ENCODE measurements around the gene GRHPR. TPM values are rescaled to one million over a fixed set of nuclear protein-coding genes. Genes with fewer than 3 reads are reported as not detected.
A peak's percentile ranks its signal among the peaks of the same experiment; 100 is the strongest.

The GRHPR gene
- total and polyA plus RNA-seq, 4 donors, result 125 to 524 (median 294) TPM

DNA sequence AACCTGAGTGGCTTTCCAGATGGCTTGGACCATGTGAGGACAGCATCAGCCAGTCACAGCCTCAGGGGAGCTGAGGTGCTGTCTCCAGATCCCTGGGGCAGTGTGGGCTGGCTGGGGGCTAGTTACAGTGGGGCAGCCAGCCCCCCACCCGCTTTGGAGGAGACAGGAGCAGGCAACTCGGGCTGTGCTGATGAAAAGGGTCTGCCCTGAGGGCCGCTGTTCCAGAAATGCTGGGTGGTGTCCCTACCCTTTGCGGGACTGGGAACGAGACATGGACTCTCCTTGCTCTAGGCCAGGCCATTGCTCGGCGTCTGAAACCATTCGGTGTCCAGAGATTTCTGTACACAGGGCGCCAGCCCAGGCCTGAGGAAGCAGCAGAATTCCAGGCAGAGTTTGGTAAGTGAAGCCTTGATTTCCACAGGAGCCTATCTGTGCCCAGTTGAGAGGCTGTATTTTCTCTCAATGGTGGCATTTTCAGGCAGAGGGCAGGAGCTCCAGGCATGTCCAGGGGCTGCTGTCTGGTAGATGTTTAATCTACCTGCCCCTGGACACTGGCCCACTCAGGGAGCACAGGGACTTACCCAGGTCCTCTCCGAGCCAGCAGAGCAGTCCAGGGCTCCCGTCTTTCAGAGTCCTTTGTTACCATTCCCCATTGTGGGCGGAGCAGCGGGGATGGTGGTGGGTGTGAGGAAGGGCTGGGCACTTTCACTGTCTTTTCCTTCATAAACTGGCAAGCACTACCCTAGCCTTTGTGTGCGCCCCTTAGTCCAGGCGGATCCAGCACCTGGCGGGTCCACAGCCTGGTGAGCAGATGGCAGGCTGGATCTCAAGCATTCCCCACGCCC is 7.2 kb downstream of the GRHPR start (continued):
- TF ChIP-seq, protein P1, sequence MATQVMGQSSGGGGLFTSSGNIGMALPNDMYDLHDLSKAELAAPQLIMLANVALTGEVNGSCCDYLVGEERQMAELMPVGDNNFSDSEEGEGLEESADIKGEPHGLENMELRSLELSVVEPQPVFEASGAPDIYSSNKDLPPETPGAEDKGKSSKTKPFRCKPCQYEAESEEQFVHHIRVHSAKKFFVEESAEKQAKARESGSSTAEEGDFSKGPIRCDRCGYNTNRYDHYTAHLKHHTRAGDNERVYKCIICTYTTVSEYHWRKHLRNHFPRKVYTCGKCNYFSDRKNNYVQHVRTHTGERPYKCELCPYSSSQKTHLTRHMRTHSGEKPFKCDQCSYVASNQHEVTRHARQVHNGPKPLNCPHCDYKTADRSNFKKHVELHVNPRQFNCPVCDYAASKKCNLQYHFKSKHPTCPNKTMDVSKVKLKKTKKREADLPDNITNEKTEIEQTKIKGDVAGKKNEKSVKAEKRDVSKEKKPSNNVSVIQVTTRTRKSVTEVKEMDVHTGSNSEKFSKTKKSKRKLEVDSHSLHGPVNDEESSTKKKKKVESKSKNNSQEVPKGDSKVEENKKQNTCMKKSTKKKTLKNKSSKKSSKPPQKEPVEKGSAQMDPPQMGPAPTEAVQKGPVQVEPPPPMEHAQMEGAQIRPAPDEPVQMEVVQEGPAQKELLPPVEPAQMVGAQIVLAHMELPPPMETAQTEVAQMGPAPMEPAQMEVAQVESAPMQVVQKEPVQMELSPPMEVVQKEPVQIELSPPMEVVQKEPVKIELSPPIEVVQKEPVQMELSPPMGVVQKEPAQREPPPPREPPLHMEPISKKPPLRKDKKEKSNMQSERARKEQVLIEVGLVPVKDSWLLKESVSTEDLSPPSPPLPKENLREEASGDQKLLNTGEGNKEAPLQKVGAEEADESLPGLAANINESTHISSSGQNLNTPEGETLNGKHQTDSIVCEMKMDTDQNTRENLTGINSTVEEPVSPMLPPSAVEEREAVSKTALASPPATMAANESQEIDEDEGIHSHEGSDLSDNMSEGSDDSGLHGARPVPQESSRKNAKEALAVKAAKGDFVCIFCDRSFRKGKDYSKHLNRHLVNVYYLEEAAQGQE (IDR thresholded peaks at IDR 0.05), result no peak
- TF ChIP-seq SP1 (IDR thresholded peaks at IDR 0.05) (peak; percentile 52), HNF4G (IDR thresholded peaks at IDR 0.05) (no peak), JUND (IDR thresholded peaks at IDR 0.05) (no peak), HNF4A (conservative IDR thresholded peaks at IDR 0.05) (peak; percentile 35 to 64)

GRCh38 chr9:37430841-37431597 is 8.5 kb downstream of the GRHPR start:
- Histone ChIP-seq H3K36me3 (ENCODE audit: control insufficient read depth in 4 of 4, insufficient read depth in 3 of 4, low read depth in 1 of 4, low read length in 3 of 4) (peaks cover 19 to 55% (median 44%) of the 10 kb centered on the region in 4 donors), H3K27ac (ENCODE audit: low read depth in 1 of 2, low read length in 2 of 2) (peak overlapping the region in 1 of 2 donors; percentile 81), H3K9ac (ENCODE audit: low read depth in 1 of 2, low read length in 2 of 2) (no peak overlapping the region), H3K4me1 (ENCODE audit: control insufficient read depth in 4 of 4, insufficient read depth in 4 of 4, low read length in 3 of 4) (peaks cover 22 to 86% (median 76%) of the 10 kb centered on the region in 4 donors), H3K4me3 (ENCODE audit: low read depth in 1 of 3, low read length in 3 of 3) (no peak overlapping the region), H3K27me3 (ENCODE audit: control insufficient read depth in 4 of 4, insufficient read depth in 4 of 4, low read length in 3 of 4) (no peaks in the 10 kb centered on the region), H3K9me3 (ENCODE audit: control insufficient read depth in 4 of 4, low read length in 3 of 4) (no peaks in the 10 kb centered on the region)
- TF ChIP-seq NR2F2 (IDR thresholded peaks at IDR 0.05) (no peak), YY1 (IDR thresholded peaks at IDR 0.05) (peak; percentile 15), FOXA2 (IDR thresholded peaks at IDR 0.05) (peak; percentile 9), RXRA (IDR thresholded peaks at IDR 0.05) (peak; percentile 76 to 87), CTCF (IDR thresholded peaks at IDR 0.05; ENCODE audit: low read depth, low read length, missing input control) (peak; percentile 35), SP1 (IDR thresholded peaks at IDR 0.05) (peak; percentile 63), HNF4A (conservative IDR thresholded peaks at IDR 0.05) (peak; percentile 76 to 83), HNF4G (IDR thresholded peaks at IDR 0.05) (peak; percentile 63), FOXA1 (IDR thresholded peaks at IDR 0.05) (peak; percentile 21), TAF1 (conservative IDR thresholded peaks at IDR 0.05) (no peak), JUND (IDR thresholded peaks at IDR 0.05) (peak; percentile 28 to 49), RAD21 (IDR thresholded peaks at IDR 0.05) (peak; percentile 60 to 71)
- TF ChIP-seq, protein P2, sequence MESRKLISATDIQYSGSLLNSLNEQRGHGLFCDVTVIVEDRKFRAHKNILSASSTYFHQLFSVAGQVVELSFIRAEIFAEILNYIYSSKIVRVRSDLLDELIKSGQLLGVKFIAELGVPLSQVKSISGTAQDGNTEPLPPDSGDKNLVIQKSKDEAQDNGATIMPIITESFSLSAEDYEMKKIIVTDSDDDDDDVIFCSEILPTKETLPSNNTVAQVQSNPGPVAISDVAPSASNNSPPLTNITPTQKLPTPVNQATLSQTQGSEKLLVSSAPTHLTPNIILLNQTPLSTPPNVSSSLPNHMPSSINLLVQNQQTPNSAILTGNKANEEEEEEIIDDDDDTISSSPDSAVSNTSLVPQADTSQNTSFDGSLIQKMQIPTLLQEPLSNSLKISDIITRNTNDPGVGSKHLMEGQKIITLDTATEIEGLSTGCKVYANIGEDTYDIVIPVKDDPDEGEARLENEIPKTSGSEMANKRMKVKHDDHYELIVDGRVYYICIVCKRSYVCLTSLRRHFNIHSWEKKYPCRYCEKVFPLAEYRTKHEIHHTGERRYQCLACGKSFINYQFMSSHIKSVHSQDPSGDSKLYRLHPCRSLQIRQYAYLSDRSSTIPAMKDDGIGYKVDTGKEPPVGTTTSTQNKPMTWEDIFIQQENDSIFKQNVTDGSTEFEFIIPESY (IDR thresholded peaks at IDR 0.05), result no peak
- TF ChIP-seq, protein P1 (IDR thresholded peaks at IDR 0.05), result peak; percentile 15
- DNase-seq (ENCODE audit: low spot score), result no peak
- 45% methylated on average over 14 of the region's 14 CpGs for WGBS

Measured in liver (tissue), 9 donors.